Neural cell (in vitro differentiated cells): ENCODE measurements around the gene CTRB2. TPM values are rescaled to one million over a fixed set of nuclear protein-coding genes. Genes with fewer than 3 reads are reported as not detected.
"Not testable (repeated sequence)": the region's sequence is repeated elsewhere in the genome, so short reads cannot be mapped to it uniquely, and the experiment has no call there.

Experiments used
- H2AFZ ChIP-seq: fragments of 200-600, 300-800 bp; sonication (generic), shearing (Covaris generic); 2 replicates; pipeline ENCODE4 v1.6.0; 2014; ENCODE audit warnings: low read depth, mild to moderate bottlenecking, antibody characterized with exemption, low read length, moderate library complexity
- H3F3A ChIP-seq: fragments of 200-600 bp; shearing (Covaris generic); 2 replicates; pipeline ENCODE4 v1.6.1; 2016; ENCODE audit warnings: mild to moderate bottlenecking, moderate library complexity, mixed read lengths, antibody characterized with exemption, low read length; ENCODE audit not compliant: insufficient read depth, poor library complexity, severe bottlenecking
- H3K27ac ChIP-seq: fragments of 200-600, 300-800 bp; sonication (generic), shearing (Covaris generic); 2 replicates; pipeline ENCODE4 v1.5.1; 2014; ENCODE audit warnings: mild to moderate bottlenecking, low read length, moderate library complexity
- H3K27me3 ChIP-seq: fragments of 300-800, 200-600 bp; sonication (generic), shearing (Covaris generic); 2 replicates; pipeline ENCODE4 v1.6.0; 2014; ENCODE audit warnings: mild to moderate bottlenecking, low read depth, low read length, moderate library complexity; ENCODE audit not compliant: insufficient read depth
- H3K36me3 ChIP-seq: fragments of 300-800, 200-600 bp; sonication (generic), shearing (Covaris generic); 2 replicates; pipeline ENCODE4 v1.5.1; 2014; ENCODE audit warnings: mild to moderate bottlenecking, antibody characterized with exemption, low read length, moderate library complexity; ENCODE audit not compliant: insufficient read depth
- H3K4me2 ChIP-seq: fragments of 300-800, 200-600 bp; sonication (generic), shearing (Covaris generic); 2 replicates; pipeline ENCODE4 v1.6.0; 2014; ENCODE audit warnings: mild to moderate bottlenecking, low read length
- H3K4me3 ChIP-seq: fragments of 300-800, 200-600 bp; sonication (generic), shearing (Covaris generic); 2 replicates; pipeline ENCODE4 v1.5.1; 2014; ENCODE audit warnings: mild to moderate bottlenecking, low read length, moderate library complexity
- H3K79me2 ChIP-seq: fragments of 200-600 bp; shearing (Covaris generic); replicated peaks from 2 replicates; pipeline ENCODE4 v1.6.0; 2014; ENCODE audit warnings: mild to moderate bottlenecking, low read length, moderate library complexity; ENCODE audit not compliant: insufficient read depth
- H3K9ac ChIP-seq: fragments of 300-800, 200-600 bp; sonication (generic), shearing (Covaris generic); 2 replicates; pipeline ENCODE4 v1.6.1; 2016; ENCODE audit warnings: mild to moderate bottlenecking, low read length, mixed read lengths
- H3K9me2 ChIP-seq: fragments of 200-600 bp; shearing (Covaris generic); 2 replicates; pipeline ENCODE4 v1.6.1; 2016; ENCODE audit warnings: mild to moderate bottlenecking, low read length, mixed read lengths; ENCODE audit not compliant: insufficient read depth
- H3K9me3 ChIP-seq: fragments of 200-600, 300-800 bp; sonication (generic), shearing (Covaris generic); 2 replicates; pipeline ENCODE4 v1.6.1; 2016; ENCODE audit warnings: mild to moderate bottlenecking, mixed run types, low read length, moderate library complexity, mixed read lengths
- H4K20me1 ChIP-seq: fragments of 200-600 bp; shearing (Covaris generic); 2 replicates; pipeline ENCODE4 v1.6.1; 2016; ENCODE audit warnings: mild to moderate bottlenecking, mixed run types; ENCODE audit not compliant: insufficient read depth
- CTCF ChIP-seq: fragments of 450-650 bp; IDR thresholded peaks from 2 replicates; pipeline ENCODE4 v1.5.1; 2014; ENCODE audit warnings: antibody characterized with exemption, mild to moderate bottlenecking, moderate library complexity; ENCODE audit not compliant: poor library complexity, severe bottlenecking
- EP300 ChIP-seq: fragments of 450-650 bp; conservative IDR thresholded peaks from 2 replicates; pipeline ENCODE4 v1.6.1; 2014; ENCODE audit warnings: antibody characterized with exemption, mild to moderate bottlenecking, moderate library complexity; ENCODE audit not compliant: poor library complexity, severe bottlenecking
- EZH2 ChIP-seq: fragments of 200-600, 300-800 bp; shearing (Covaris generic), sonication (generic); IDR thresholded peaks from 2 replicates; pipeline ENCODE4 v1.6.1; 2014; ENCODE audit warnings: antibody characterized with exemption, low read length, borderline replicate concordance, mild to moderate bottlenecking; ENCODE audit not compliant: insufficient read depth, poor library complexity, severe bottlenecking
- MXI1 ChIP-seq: fragments of 450-650 bp; conservative IDR thresholded peaks from 2 replicates; pipeline ENCODE4 v1.6.1; 2014; ENCODE audit warnings: antibody characterized with exemption, mild to moderate bottlenecking; ENCODE audit not compliant: poor library complexity, severe bottlenecking
- POLR2AphosphoS5 ChIP-seq: IDR thresholded peaks from 2 replicates; pipeline ENCODE4 v1.6.1; 2012
- RAD21 ChIP-seq: fragments of 450-650 bp; conservative IDR thresholded peaks from 2 replicates; pipeline ENCODE4 v1.6.1; 2014; ENCODE audit warnings: antibody characterized with exemption, mild to moderate bottlenecking, moderate library complexity
- REST ChIP-seq: IDR thresholded peaks from 2 replicates; pipeline ENCODE4 v1.6.1; 2012; ENCODE audit warnings: borderline replicate concordance
- SMC3 ChIP-seq: fragments of 450-650 bp; conservative IDR thresholded peaks from 2 replicates; pipeline ENCODE4 v1.6.1; 2014; ENCODE audit warnings: antibody characterized with exemption, mild to moderate bottlenecking, moderate library complexity; ENCODE audit not compliant: poor library complexity
- TAF1 ChIP-seq: IDR thresholded peaks from 2 replicates; pipeline ENCODE4 v1.6.1; 2012; ENCODE audit warnings: low read depth
- polyA plus RNA-seq: library from polyadenylated mRNA; depleted of rRNA; stranded (reverse); fragments of >200 nt; gene quantifications from 2 replicates; pipeline ENCODE4 v1.2.3, GENCODE V29; 2014

The CTRB2 gene
- polyA plus RNA-seq, 1 donor from 2014 or later = not detected

GRCh38 chr16:75243667-75244224, 36.8 kb upstream of the CTRB2 start:
- H3K9ac ChIP-seq = no peak overlapping the region
- no peaks in the 10 kb centered on the region for H3F3A ChIP-seq
- no peak overlapping the region for H3K27ac ChIP-seq
- no peak for TF ChIP-seq RAD21
- no peak for TF ChIP-seq SMC3
- no peak for TF ChIP-seq REST
- no peak for TF ChIP-seq TAF1
- no peak for TF ChIP-seq EZH2
- TF ChIP-seq MXI1 = no peak
- TF ChIP-seq EP300 = no peak
- no peak for TF ChIP-seq POLR2AphosphoS5
- no peak for TF ChIP-seq CTCF
- H3K27me3 ChIP-seq = no peaks in the 10 kb centered on the region
- peaks cover 18% of the 10 kb centered on the region for H3K79me2 ChIP-seq
- no peak overlapping the region for H3K4me2 ChIP-seq
- H3K4me3 ChIP-seq = no peak overlapping the region
- H3K9me3 ChIP-seq = no peaks in the 10 kb centered on the region
- no peaks in the 10 kb centered on the region for H3K36me3 ChIP-seq
- H2AFZ ChIP-seq = no peak overlapping the region
- H3K9me2 ChIP-seq = no peaks in the 10 kb centered on the region
- peaks cover 4% of the 10 kb centered on the region for H4K20me1 ChIP-seq

DNA sequence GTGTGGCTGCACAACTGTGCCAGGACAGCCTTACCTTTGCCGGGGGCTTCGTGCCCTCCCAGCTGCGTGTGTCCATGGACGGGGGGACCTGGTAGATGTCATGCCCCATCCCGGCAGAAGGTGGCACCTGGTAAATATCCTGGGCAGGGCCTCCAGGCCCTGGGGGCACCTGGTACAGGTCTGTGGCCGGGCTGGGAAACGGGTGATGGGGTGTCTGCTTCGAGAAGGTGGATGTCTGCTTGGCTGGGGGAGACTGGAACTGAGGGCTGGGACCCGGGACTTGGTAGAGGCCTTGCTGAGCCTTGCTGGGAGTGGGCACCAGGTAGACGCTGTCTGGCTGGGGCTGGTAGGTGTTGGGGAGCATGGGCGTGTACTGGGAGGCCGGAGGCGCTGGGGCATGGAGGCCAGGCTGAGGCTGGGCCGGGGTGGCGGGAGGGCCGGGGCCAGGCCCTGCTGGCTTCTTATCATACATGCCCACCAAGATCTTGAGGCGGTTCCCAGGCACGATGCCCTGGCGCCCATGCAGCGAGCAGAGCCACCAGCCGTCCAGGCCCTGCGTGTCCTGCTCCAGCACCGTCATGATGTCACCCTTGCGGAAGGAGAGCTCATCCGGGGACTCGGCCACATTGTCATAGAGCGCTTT, 35.6 kb upstream of the CTRB2 start:
- peaks cover 11% of the 10 kb centered on the region for H3K79me2 ChIP-seq
- not testable (repeated sequence) for H3K27me3 ChIP-seq, H3K9me3 ChIP-seq, H3K27ac ChIP-seq, H3K4me3 ChIP-seq, H3K36me3 ChIP-seq, H4K20me1 ChIP-seq, H3K9ac ChIP-seq, H3K9me2 ChIP-seq, H2AFZ ChIP-seq, H3K4me2 ChIP-seq, H3F3A ChIP-seq
